SKM-1 treated with dmso at 0.1 percent for 144 hours (cell line): Measurements from ENCODE around the gene PPM1B.
"Not testable (repeated sequence)": the region's sequence is repeated elsewhere in the genome, so short reads cannot be mapped to it uniquely, and the experiment has no call there.

Source experiments
- DNase-seq: peaks from one replicate; lab custom pipeline; 2025; ENCODE audit not compliant: unreplicated experiment; lab: John Stamatoyannopoulos, UW

The PPM1B gene

GRCh38 chr2:44246840-44247369 is 78.2 kb downstream of the PPM1B start:
- DNase-seq, result peak; percentile 20

- no peak for DNase-seq
Observed at GRCh38 chr2:44247924-44248323, 79.2 kb downstream of the PPM1B start.

GRCh38 chr2:44249269-44249668 is 80.6 kb downstream of the PPM1B start:
- DNase-seq, result not testable (repeated sequence)

- DNase-seq, result peak; percentile 9
Observed at GRCh38 chr2:44250376-44250775, 81.7 kb downstream of the PPM1B start.

DNA sequence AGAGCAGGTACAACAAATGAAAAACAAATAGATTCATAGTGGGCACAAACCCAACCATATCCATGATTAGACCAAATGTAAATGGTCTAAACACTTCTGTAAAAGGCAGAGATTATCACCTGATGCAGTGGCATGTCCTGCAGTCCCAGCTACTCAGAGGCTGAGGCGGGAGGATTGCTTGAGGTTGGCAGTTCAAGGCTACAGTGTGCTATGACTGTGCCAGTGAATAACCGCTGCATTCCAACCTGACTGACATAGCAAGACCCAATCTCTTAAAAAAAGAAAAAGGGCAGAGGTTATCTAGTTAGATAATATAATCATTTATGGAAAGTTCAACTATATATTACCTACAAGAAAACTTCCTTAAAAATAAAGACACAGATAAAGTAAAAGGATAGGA is 85.3 kb downstream of the PPM1B start:
- DNase-seq, result no peak

DNA sequence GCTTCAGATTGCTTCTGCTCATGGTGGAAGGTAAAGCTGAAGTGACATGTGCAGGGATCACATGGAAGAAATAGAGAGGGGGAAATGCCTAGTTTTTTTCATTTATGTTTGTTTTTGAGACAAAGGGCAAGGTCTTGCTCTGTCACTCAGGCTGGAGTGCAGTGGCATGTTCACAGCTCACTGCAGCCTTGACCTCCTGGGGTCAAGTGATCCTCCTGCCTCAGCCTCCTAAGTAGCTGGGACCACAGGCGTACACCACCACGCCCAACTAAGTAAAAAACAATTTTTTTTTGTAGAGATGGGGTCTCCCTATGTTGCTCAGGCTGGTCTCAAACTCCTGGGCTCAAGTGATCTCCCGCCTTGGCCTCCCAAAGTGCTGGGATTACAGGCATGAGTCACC is 87.0 kb downstream of the PPM1B start:
- DNase-seq, result not testable (repeated sequence)

DNA sequence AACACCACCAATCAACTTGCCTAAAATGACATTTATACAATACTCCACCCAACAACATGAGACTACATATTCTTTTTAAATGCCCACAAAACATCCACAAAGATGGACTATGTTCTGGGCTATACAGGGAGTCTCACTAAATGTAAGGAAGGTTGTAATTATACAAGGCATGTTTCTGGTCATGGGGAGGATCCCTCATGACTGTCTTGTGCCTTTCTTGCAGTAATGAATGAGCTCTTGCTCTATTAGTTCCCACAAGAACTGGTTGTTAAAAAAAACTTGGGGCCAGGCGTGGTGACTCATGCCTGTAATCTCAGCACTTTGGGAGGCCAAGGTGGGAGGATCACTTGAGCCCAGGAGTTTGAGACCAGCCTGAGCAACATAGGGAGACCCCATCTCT is 89.1 kb downstream of the PPM1B start:
- DNase-seq, result not testable (repeated sequence)

GRCh38 chr2:44267269-44267795 is 98.7 kb downstream of the PPM1B start:
- DNase-seq, result no peak

GRCh38 chr2:44267796-44268648 is 99.3 kb downstream of the PPM1B start:
- DNase-seq, result no peak

DNA sequence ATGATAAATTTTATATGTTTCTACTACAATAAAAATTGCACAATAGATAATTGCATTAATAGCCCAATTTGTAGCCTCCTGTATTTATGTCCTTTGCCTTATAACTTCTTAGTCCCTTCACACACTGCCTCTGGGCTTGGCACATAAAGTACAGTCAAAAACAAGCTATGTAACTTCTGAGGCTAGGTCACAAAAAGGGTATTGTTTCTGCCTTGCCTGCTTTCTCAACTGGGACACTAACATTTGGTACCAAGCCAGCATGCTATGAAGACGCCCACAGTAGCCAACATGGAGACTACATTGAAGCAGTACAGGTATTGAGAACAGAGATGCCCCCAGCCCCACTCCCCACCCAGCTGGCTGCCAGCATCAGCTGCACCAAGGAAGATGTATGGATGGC is 101.2 kb downstream of the PPM1B start:
- DNase-seq, result no peak

GRCh38 chr2:44271296-44271695 is 102.6 kb downstream of the PPM1B start:
- DNase-seq, result no peak

GRCh38 chr2:44273076-44273475 is 104.4 kb downstream of the PPM1B start:
- DNase-seq, result no peak

GRCh38 chr2:44273596-44273995 is 104.9 kb downstream of the PPM1B start:
- DNase-seq, result no peak

DNA sequence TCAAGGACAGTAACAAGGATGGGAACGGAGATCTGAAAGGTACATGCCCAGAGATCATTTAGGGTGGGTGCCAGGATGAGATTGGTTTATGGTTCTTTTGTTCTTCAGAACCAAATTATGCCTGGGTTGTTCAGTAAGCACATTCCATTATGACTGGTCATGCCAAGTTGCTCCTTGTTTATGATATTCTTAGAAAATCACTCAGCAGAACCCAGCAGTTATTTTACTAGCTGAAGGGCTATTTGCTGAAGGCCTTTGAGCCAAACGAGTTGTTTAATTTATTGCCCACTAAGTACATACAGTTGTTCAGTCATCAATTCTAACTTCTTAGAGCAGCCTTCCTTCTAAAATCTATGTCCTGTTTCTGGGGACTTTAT is 107.2 kb downstream of the PPM1B start:
- DNase-seq, result no peak

- no peak for DNase-seq
Observed at GRCh38 chr2:44277541-44277940, 108.9 kb downstream of the PPM1B start.

GRCh38 chr2:44280869-44281268 is 112.2 kb downstream of the PPM1B start:
- no peak for DNase-seq
